NK-92 treated with Interleukin-12 subunit alpha and Interleukin-12 subunit beta, amount 100 ng/mL, for 24 hours (cell line): ENCODE measurements around the gene ACADL.

Source experiments
- DNase-seq: peaks from one replicate; lab custom pipeline; 2025; lab: John Stamatoyannopoulos, UW

ACADL gene

GRCh38 chr2:210170196-210170445, 55.1 kb downstream of the ACADL start:
- DNase-seq = no peak

GRCh38 chr2:210169516-210170195, 55.6 kb downstream of the ACADL start:
- DNase-seq = no peak

GRCh38 chr2:210167227-210167626, 58.0 kb downstream of the ACADL start:
- no peak for DNase-seq

- DNase-seq = no peak
Measured at GRCh38 chr2:210162466-210163124, 62.7 kb downstream of the ACADL start.

GRCh38 chr2:210159059-210159458, 66.2 kb downstream of the ACADL start:
- no peak for DNase-seq

- no peak for DNase-seq
Measured at GRCh38 chr2:210158236-210158635, 67.0 kb downstream of the ACADL start.

GRCh38 chr2:210157526-210157925, 67.7 kb downstream of the ACADL start:
- DNase-seq = no peak

GRCh38 chr2:210147614-210148013, 77.6 kb downstream of the ACADL start:
- DNase-seq = no peak
